Stimulated activated CD4-positive, alpha-beta T cell treated with anti-CD3 and anti-CD28 coated beads, Interleukin-1b, Interleukin-23, amount 100 ng/mL, for 48 hours (primary cell): ENCODE measurements around the gene KRT34.
"Not testable (repeated sequence)": the region's sequence is repeated elsewhere in the genome, so short reads cannot be mapped to it uniquely, and the experiment has no call there.

Experiments
- DNase-seq: peaks from one replicate; pipeline ENCODE4 v3.0.0-alpha.2; 2020

The KRT34 gene

DNA sequence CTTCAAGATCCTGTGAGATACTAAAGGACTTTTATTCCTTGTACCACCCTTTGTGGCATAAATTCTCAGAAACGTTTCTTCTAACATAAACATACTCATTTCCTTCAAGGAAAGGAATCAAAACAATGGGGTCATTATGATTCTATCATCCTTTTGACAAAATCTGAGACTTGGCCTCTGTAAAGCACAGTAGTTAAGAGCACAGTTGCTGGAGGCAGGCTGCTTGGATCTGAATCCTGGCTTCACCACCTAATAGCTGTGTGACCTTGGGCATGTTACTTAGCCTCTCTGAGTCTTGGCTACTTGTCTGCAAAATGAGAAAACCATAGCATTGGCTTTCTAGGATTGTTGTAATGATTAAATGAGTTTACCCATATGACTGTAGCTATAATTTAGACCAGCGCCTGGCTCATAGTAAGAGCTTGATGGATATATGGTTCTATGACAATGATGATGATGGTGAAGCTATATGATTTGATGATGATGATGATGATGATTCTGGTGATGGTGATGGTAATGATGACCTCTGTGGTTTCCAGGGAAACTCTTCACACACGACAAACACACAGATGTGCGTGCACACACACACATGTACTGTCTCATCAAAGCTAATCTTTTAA lies 21.4 kb upstream of the KRT34 start:
- DNase-seq, result no peak

DNA sequence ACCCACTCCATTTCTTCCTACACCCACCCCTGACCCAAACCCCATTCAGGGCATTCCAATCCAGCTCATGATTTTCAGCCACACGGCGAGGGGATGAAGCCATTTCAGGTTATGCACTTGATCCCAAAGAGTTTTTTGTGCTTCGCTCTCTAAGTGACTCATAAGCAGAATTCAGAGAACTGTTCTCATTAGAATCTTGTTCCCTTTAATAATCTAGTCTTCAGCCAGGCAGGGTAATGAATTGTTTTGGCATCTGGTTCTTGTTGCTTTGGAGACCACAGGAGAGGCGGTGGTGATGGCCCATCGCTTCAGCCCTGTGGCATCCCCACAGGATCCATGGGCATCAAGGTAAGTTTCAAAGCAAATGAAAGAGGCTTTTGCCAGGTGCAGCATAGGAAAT lies 20.1 kb upstream of the KRT34 start:
- no peak for DNase-seq

DNA sequence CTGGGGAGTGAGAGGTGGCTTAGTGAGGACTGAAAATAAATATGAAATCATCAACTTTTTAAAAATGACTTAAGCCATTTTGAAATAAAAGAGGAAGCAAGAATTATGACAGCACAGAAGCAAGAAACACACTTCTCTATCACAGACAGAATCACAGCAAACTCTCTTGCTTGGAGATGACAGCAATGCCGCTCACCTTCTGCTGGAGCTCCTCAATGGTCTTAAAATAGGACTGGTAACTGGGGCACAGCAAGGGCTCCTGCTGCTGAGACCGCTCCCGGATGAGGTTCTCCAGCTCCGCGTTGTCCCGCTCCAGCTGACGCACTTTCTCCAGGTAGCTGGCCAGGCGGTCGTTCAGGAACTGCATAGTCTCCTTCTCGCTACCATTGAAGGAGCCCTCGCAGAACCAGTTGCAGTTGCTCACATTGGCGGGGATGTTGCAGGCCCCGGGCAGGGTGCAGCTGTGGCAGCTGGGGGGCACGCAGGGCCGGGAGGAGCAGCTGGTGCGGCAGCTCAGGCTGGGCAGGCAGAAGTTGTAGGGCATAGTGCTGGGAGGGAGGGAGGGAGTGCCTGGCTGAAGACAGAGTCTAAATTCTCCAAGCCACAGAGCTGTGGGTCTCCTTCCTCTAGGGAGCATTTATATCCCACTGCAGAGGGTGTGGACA lies 15.0 kb upstream of the KRT34 start, which contains the start of gene KRT31:
Gene KRT31, minus strand, starts transcription at position 613 of the 665 bp plus-strand sequence. Its CDS starts 69 bp downstream, at position 544.
- DNase-seq, result no peak

DNA sequence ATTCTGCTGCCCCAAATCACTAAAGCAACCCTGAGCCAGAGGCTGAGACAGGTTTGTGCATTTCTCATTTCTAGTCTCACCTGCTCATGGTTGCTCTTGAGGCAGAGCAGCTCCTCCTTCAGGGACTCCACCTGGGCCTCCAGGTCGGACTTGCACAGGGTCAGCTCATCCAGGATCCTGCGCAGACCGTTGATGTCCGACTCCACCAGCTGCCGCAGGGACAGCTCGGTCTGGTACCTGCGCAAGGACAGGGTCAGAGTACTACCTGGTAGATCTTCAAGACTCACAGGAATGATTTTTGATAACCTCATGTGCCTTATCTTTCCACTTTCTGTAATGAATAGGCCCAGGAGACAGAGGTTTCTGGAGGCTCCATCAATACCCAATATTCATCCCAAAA lies 14.2 kb upstream of the KRT34 start:
- no peak for DNase-seq

DNA sequence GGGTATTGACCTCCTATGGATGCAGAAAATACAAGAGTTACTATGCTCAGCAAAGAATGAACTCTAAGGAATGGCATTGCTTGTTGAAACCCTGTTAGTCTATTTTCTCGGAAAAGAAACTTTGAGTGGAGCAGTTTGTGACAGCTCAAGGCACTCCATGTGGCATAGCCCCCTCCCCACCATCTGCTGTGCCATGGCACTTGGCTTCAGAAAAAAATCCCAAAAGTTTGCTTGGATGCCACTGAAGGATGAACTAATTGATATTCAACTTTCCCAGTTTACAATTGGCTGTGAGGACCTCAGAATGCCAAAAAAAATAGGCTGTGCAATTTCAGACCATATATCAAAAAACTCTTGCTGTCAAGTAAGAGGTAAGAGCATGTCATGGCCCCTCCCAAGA lies 13.5 kb upstream of the KRT34 start:
- no peak for DNase-seq

DNA sequence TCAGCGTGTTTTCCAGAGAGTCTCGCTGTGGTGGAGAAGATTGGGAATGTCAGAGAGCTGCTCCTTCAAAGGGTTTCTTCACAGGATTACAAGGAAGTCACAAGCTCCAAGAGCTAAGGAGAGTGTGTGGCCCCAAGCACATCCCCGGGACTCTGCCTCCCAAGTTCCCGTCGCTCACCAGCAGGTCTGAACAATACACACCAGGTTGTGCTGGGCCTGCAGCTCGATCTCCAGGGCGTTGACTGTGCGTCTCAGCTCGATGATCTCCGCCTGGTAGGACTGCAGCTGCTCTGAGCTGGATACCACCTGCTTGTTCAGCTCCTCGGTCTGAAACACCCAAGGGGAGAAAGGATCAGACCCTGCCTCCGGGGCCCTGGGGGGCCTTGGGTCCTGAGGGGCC lies 12.9 kb upstream of the KRT34 start:
- DNase-seq, result not testable (repeated sequence)

DNA sequence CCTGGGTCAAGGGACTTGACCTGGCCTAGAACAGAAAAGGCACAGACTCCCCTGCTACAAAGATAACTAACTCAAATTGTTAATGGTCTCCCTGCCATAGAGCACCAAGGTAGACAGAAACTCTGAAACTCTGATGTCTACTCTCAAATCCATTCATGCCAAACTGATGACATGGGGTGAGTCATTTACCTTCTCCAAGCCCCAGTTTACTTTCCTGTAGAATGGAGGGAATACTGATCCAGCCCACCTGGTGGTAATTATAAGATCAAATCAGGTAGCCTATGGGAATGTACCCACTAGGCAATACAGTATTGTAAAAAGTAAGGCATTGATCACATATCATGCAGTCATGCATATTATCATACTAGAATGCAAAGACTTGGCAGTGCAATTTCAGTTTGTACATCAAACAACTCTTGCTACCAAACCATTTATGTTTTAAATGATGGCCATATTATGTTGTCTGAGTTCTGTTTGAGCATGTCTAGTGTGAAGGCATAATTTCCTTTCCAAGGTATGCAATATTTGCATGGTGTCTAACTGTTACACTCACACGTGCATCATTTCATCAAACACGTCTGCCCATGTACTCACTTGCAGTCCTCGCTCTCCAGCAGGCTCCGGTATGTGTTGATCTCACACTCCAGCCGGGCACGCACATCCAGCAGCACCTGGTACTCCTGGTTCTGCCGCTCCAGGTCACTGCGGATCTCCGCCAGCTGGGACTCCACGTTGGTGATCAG lies 12.3 kb upstream of the KRT34 start:
- no peak for DNase-seq

DNA sequence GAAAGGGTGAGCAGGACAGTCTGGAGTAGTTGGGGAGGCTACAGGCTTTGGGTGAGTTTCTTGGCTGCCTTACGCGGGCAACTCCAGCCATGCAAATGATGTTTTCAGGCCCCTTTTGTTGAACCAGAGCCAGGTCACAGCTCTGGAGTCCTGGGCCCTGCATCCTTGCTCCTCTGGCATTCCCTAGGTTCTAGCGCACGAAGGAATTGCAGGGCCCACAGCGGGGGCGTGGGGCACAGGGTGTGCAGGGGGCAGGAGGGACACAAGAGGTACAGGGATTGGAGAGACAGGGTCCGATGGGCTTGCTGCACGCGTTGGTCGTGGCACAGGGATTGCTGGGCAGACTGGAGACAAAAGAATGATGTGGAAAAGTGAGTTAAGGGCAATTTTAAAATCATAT lies 11.7 kb upstream of the KRT34 start:
- no peak for DNase-seq

DNA sequence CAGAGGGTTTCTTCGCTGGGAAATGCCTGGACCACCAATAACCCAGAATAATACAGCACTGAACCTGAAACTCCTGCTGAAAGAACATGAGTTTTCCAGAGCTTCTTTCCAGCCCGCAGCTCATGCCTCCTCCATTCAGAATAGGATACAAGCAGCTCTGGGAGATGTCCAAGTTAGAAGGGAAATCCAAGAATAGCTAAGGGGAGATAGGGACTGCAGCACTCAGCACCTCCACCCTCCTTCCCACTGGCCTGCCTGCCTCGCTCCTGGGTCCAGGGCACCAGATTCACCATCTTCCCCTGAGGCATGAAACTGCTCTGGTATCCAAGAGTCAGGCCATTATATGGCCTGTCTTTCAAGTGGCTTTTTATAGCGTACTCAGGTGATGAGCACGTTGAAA lies 11.2 kb upstream of the KRT34 start:
- DNase-seq, result no peak

DNA sequence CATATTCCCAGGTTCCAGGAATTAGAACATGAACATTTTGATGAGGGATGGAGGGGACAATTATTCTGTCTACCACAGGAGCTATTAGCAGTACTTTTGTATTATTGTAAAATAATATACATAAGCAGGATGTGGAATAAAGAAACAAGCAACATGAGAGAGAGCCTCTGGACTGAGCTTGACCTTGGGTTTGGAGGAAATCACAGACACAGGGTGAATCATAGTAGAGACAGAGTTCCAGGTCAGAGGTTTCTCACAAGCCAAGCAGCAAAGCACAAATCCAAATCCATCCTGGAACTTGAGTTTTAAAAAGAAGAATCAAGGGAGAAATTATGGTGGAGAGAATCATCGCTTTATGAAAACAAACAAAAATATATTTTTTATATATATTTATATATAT lies 10.2 kb upstream of the KRT34 start:
- no peak for DNase-seq

DNA sequence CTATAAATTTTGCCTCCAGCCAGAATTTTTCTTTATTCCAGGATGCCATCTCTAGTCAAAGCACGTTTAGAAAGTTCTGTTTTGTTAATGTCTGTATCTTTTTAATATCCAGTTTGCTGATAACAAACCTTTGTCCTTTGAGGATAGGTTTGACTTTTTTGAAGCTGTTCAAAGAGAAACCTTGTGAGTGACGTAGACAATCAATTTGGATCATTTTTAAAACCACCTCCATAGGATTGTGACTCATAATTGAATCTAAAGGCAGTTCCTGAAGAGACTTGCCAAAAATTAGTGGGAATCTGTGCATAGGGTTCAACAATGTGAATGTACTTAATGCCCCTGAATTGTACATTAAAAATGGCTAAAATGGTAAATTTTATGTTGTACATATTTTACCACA lies 9.4 kb upstream of the KRT34 start:
- no peak for DNase-seq

DNA sequence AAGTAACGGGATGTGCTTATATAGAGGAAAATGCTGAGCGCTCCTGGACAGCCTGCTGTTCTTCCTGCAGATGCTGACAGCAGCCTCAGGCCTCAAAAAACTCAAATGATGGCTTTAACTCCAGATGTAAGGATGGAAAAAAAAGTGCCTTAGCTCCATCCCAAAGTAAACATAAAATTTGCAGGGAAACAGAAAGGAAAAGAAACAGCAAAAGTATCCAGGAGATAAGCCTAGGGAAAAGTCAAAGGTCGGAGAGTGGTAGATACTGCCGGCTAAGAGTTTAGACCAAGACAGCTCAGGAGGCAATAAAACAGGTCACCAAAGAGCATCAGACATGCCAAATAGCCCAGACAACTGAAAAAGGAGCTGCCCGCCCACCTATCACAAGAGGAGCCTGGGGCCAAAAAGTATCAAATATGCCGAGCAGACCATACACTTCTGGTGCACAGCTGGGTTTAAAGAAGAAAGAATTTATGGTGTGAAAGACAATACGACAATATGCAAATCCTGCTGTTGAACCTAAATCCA lies 8.4 kb upstream of the KRT34 start:
- no peak for DNase-seq

DNA sequence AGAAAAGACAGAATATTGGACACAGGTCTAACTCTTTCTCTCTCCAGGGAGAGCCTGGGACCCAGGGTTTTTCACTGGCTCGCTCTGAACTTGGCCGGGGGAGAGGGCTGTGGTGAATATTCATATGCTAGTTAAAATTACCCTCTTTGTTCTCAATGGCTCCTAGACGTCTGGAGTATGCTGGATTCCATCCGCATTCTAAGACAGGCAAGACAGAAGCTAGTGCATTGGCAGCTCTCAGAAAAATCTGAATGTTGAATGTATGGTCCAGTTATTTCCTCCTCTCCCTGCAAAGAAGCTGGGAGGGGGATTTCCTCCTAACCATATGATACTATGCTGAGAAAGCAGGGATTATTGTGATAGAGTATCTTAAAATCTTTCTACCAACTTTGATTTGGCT lies 5.6 kb upstream of the KRT34 start:
- no peak for DNase-seq

DNA sequence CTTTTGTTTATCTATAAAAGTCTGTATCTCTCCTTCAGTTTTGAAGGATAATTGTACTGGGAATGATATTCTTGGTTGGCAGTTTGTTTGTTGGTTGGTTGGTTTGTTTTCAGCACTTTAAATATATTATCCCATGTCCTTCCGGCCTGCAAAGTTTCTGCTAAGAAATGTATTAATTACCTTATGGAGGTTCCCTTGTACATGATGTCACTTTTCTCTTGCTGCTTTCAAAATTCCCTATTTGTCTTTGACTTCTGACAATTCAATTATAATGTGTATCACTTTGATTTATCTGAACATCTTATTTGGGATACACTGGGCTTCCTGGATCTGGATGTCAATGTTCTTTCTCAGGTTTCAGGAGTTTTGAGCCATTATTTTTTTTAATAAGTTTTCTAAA lies 4.1 kb upstream of the KRT34 start:
- DNase-seq, result no peak

DNA sequence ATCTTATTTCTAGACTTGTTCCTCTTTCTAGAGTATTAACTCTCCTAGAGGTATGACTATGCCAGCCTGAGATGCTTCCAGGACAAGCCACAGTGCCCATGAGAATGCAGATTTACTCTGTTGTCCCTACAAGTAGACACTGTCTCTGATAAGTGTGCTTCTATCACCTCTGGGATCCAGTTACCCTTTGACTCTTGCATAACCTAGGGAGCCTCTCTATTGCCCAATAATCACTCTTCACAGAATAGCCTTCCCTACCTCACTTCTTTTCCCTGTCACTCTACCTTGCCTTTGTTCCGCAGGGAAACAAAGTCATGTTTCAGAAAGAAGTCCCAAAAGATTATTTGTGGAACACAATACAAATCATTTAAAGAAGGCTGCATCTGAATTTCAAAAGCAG lies 1.6 kb upstream of the KRT34 start:
- no peak for DNase-seq

DNA sequence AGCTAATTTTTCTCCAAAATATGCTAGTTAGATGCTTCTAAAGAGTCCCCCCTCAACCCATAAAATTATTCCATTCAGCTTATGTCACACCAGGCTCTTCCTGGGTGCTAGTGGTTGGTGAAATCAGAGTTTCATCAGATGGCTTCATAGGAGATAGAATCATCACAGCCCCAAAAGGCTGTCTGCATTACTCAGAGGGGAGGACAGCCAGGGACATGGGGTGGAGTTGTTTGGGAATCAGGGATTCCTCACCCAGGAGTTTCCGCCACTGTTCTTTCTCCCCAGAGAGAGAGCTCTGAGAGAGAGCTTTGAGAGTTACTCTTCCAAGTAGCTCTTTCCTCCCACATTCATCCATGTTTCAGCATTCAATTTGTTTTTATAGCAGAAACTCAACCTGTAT lies 288 bp upstream of the KRT34 start:
- no peak for DNase-seq

DNA sequence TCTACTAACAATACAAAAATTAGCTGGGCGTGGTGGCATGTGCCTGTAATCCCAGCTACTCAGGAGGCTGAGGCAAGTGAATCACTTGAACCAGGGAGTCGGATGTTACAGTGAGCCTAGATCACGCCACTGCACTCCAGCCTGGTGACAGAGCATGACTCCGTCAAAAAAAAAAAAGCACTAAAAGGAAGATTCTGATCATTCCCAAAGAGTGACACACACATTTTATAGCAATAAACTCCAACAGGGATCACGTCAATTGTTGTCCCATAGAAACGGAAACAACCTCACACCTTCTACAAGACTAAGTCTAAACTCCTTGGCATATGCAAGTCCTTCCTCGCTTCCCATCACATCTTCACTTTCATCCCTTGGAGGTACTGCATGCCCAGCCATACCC lies 2.0 kb downstream of the KRT34 start:
- DNase-seq, result not testable (repeated sequence)

DNA sequence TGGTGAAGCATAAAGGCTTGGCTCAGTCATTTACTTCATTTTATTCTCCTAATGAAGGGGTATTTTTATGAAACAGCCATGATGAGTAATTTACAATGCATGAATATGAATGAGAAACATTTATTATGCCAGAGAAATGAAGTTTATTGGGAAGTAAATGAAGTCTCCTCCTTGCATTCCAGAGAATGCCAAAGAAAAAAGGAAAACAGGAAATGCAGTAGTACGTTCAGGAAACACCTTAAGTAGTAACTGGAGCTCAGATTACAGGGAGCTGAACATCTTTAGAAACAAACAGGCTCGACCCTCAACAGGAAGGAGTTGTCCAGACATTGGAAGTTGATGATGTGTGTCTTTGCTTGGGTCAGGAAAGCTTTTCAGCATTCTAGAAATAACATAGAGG lies 4.6 kb downstream of the KRT34 start:
- DNase-seq, result no peak

DNA sequence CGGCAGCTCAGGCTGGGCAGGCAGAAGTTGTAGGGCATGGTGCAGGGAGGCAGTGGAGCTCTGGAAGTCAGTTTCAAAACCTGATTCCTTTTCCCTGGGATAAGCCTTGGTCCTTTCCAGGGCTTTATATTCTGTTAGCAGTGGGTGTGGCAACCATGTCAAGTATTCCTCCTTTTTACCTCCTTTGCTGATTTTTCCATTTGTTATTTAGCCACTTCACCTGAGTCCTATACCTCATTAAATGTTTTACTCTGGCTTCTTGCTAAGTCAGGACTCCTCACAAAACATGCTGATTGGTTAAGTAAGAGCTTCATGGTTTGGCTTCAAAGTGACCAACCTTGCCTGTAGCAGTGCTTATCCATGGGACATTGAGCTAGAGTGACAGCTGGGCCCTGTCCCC lies 12.4 kb downstream of the KRT34 start, which contains the start of gene KRT33B:
Gene KRT33B, minus strand, starts transcription at position 101 of the 400 bp plus-strand sequence. Its CDS starts 63 bp downstream, at position 38.
- no peak for DNase-seq

DNA sequence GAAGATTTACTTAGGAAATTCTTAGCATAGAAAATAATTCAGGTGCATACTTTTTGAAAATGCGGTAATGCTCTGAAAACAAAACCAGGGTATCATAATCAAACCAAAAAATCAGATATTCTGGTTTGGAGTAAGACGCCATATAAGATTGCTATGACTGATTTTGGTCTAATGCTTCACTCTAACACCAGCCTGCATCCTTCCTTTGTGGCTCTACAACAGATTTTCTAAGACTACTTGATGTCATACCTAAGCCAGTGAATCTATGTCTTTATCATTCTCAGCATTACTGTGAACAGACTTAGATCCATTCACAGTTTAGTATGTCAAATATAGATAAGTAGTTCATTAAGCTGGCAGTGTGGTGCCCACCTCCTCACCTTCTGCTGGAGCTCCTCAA lies 13.1 kb downstream of the KRT34 start:
- DNase-seq, result no peak

DNA sequence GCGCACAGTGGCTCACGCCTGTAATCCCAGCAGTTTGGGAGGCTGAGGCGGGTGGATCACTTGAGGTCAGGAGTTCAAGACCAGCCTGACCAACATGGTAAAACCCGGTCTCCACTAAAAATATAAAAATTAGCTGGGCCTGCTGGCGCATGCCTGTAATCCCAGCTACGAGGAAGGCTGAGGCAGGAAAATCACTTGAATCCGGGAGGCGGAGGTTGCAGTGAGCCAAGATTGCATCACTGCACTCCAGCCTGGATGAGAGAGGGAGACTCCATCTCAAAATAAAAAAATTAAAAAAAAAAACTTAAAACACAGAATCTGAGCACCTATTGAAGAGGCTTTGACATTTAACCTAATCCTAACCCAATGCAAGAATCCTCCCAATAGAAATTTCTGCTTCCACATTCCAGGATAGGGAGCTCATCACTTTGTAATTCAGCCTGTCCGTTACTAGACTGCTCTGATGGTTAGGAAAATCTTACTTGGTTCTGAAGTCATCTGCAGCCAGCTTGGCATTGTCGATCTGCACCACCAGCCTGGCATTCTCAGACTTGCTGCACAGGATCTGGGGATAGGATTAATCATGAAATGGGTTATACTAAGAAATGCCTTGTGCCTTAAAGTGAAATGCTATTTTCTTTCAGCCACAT lies 14.6 kb downstream of the KRT34 start:
- no peak for DNase-seq

DNA sequence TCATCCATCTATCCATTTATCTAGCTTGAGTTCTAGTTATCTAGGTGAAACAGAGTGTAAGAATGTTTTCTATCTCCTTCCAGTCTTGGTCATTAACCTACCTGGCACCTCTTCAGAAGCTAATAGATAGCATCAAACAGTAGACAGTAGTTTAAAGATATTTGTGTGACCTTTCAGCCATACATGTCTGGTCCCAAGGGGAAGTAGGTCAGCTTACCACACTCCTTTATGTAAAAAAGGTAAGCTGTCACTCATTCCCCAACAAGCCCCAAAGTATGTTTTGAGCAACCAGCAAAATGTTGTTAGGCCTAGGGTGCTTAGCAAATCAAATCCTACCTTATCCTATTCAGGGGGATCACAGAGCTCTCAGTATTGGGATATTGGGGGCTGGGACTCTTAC lies 16.0 kb downstream of the KRT34 start:
- no peak for DNase-seq

DNA sequence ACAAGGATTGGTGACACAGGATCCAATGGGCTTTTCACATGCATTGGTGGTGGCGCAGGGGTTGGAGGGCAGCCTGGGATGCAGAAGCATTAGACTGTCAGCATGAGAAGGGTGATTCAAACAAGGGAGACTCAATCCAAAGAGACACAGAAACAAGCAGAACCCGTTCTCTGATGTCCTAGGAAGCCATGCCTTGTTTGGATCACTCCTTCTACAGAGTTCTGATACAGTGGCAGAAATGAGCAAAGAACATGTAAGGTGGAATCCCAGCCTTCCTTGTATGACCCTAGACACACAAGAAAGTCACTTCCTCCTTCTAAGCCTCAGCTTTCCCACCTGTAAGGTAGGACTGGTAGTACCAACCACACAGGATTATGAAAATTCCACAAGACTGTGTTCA lies 18.2 kb downstream of the KRT34 start:
- no peak for DNase-seq
